Activated T-cell treated with anti-CD3 and anti-CD28 coated beads, Interleukin-2, amount 50 U/mL, for 72 hours (primary cell): ENCODE results near the gene PCIF1. TPM values are rescaled to one million over a fixed set of nuclear protein-coding genes. Genes with fewer than 3 reads are reported as not detected.

Experiments used
- ATAC-seq, 2 donors: fragments of 150-1000 bp; cut with Tn5 transposase; replicated peaks in 1 of 2; 2 replicates each; pipeline ENCODE4 v1.10.0; 2021; ENCODE audit warnings: moderate library complexity in 2 of 2, mild to moderate bottlenecking in 1 of 2
- DNase-seq, 2 donors: peaks; one replicate each; pipeline ENCODE4 v3.0.0; 2021 to 2022; ENCODE audit warnings: mixed read lengths in 1 of 2
- H3K27ac Mint-ChIP-seq: one replicate; pipeline ENCODE4 v1.8.0; 2022; ENCODE audit warnings: mild to moderate bottlenecking, moderate library complexity, mixed read lengths
- H3K27me3 Mint-ChIP-seq: one replicate; pipeline ENCODE4 v1.8.0; 2022; ENCODE audit warnings: low read depth, mixed read lengths
- H3K36me3 Mint-ChIP-seq, 2 donors: one replicate each; pipeline ENCODE4 v1.8.0; 2022; ENCODE audit warnings: mixed read lengths in 2 of 2, mild to moderate bottlenecking in 1 of 2; ENCODE audit not compliant: insufficient read depth in 2 of 2
- H3K4me1 Mint-ChIP-seq: one replicate; pipeline ENCODE4 v1.8.0; 2022; ENCODE audit warnings: low read depth, mixed read lengths
- H3K4me3 Mint-ChIP-seq, 2 donors: one replicate each; pipeline ENCODE4 v1.8.0; 2022; ENCODE audit warnings: mild to moderate bottlenecking in 2 of 2, mixed read lengths in 2 of 2, moderate library complexity in 2 of 2
- H3K9me3 Mint-ChIP-seq, 2 donors: one replicate each; pipeline ENCODE4 v1.8.0; 2022; ENCODE audit warnings: mixed read lengths in 2 of 2
- total RNA-seq, 2 donors: library from RNA; stranded (reverse); gene quantifications; one replicate each; pipeline ENCODE4 v1.2.3, GENCODE V29; 2022

The PCIF1 gene
- total RNA-seq: 10 to 100 TPM; 38.7 to 42.0 TPM

DNA sequence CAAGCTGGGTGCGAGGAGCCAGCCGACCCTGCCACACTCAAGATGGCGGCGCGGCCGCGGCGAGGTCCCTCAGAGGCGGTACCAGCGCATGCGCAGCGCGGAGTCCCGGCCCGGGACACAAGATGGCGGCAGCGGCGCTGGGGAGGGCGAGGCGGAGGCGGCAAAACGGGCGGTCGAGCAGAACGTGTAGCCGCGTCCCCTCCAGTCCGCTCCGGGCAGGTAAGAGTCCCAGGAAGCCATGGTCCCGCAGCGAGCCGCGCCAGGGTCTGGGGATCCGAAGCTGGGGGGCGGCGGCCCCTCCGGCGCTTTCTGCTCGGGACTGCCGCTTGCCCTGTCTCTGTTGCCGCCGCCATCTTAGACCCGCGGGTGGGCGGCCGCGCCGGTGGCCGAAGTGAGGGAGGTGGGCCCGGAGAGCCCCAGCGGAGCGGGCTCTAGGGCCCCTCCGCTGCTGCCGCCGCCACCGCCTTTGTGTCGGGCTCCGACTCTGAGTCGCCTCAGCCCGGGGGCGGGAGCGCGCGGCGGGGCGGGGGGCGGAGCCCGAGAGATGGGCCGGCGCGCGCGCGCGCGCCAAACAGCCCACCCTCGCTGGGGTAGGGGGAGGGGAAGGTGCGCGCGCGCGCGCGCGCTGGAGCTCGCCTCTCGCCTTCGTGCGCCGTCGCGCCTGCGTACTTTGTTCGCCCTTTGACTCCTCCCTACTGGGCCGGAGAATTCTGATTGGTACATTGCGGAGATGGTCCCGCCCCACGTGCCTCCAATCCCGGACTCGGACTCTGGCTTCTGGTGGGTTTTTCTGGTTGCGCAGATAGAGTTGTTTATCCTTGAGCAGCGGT is at the start of gene PCIF1:
TSS of gene PCIF1 (plus strand) at position 98 of the 830 bp plus-strand sequence. CDS start 4,317 bp downstream, outside the sequence.
- DNase-seq (peak; percentile 98 to 99), ATAC-seq (peak; percentile 81 to 84)
- peak within 1 kb of the TSS; percentile 99 for H3K4me3 Mint-ChIP-seq
- peaks cover 6 to 17% of the 10 kb centered on the region in 2 donors for H3K36me3 Mint-ChIP-seq
- no peaks in the 10 kb centered on the region for H3K27me3 Mint-ChIP-seq
- H3K27ac Mint-ChIP-seq: peak within 1 kb of the TSS; percentile 98
- H3K4me1 Mint-ChIP-seq: peaks cover 34% of the 10 kb centered on the region
- H3K9me3 Mint-ChIP-seq: no peaks in the 10 kb centered on the region

DNA sequence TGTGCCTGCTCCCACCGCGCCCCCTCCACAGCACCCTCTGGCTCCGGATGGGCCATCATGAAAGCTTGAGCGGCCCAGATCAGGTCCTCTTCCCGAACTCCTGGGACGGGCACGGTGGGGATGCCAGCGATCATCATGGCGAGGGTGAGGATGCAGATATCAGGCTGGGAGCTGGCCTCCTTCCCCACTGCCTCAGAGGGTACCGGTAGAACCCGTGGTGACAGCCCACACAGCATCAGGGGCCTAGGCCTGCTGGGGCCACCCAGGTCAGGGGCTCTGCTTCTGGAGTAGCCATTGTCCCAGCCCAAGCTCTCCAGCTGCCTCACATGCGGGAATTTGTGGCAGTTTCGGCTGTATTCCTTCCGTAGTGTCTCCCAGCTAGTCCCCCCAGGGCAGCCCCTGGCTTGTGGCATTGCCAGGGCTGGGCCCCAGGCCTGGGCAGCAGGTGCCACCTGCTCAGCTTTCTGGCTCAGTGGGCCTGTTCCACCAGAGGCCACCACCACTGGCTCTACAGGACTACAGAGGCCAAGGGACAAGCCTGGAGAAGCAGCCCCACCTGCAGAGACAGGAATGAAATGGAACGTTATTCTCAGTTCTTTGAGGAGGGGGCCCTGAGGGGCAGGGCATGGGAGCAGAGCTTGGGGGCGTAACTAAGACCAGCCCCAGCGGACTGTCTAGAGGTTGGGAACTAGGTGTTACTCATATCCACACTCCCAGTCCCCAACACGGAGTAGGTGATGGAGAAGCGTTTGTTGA is 47.7 kb upstream of the PCIF1 start:
- no peak for DNase-seq
- no peak for ATAC-seq
- Mint-ChIP-seq H3K4me1 (peaks cover 49% of the 10 kb centered on the region), H3K4me3 (peak overlapping the region in 1 of 2 donors; percentile 31), H3K9me3 (no peaks in the 10 kb centered on the region), H3K27ac (no peak overlapping the region), H3K36me3 (peaks cover 2 to 3% of the 10 kb centered on the region in 2 donors), H3K27me3 (no peaks in the 10 kb centered on the region)

DNA sequence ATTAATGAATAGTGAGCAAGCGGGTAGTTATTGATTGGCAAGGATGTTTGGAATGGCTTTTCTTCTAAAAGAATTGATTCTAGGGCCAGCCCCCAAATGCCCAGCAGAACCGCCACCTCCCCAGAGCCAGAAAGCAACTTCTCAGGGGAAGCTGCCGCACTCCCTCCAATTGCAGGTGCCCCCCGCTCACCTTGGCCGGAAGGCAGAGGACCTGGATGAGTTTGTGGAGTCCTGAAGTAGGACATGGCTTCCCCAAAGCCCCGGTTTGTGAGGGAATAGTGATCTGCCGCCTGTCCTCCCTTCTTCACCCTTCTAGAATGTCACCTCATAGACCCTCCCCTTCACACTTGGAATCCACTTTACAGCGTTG is 47.2 kb upstream of the PCIF1 start, which contains the start of gene SPATA25:
TSS of gene SPATA25 (minus strand) at position 277 of the 370 bp plus-strand sequence. CDS start at position 245, 32 bp downstream.
- Mint-ChIP-seq H3K27me3 (no peaks in the 10 kb centered on the region), H3K27ac (no peak within 1 kb of the TSS), H3K9me3 (no peaks in the 10 kb centered on the region), H3K4me1 (peaks cover 49% of the 10 kb centered on the region), H3K4me3 (peak within 1 kb of the TSS in 1 of 2 donors; percentile 31), H3K36me3 (peaks cover 2 to 3% of the 10 kb centered on the region in 2 donors)
- DNase-seq (no peak), ATAC-seq (no peak)

DNA sequence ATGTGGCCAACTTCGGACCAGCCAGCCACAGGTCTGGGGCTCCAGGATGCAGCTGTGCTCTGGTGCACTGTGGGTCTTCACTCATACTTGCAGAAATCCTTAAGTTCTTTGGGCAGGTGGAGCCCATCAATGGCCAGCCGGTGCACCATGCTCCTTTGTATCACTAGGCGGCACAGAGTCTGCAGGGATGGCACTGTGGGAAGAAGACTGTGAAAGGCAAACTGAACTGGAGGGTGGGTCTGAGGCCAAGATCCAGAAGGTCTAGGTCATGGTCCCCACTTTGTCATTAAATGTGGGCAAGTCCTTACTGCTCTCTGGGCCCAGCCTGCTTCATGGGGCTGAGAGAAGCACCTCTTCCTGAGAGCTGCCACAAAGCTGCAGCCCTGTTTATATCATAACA is 45.8 kb upstream of the PCIF1 start:
- DNase-seq: no peak
- Mint-ChIP-seq H3K4me3 (no peak overlapping the region), H3K27ac (no peak overlapping the region)

DNA sequence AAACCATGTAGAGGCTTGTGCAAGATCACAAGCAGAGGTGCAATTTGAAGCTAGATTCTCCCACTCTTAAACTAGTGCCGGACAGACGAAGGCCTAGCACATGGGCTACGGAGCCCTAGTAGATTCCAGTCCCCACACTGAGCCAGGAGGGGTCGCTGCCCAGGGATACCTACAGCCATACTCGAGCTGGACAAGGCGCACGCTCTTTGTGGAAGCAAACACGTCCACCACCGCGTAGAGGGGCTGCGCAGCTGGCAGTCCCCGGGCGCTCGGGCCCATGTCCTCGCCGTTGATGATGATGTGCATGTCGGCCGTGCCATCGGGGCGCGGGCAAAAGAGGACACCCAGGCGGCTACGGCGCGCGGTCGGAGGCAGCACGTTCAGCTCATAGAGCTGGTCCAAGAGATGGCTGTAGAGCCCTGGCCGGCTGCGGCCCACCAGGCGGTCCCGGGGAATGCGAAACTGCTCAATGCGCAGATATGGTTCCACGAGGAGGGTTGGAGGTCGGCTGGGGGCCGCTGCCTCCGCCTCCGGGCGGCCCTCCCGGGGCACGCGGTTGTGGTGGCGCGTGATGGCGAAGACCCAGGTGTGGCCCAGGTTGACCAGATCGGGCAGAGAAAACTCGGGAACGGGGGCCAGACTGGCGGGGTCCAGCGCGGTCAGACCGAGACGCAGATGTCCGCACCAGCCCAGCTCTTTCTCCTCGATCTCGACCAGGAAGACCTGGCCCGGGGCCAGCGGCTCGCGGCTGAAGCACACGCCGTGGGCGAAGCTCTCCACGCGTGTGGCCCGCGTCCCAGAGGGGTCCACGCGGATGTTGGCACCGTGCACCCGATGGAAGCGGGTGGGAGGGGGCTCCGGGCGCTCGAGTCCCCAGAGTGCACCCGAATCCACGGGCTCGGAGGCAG is 44.2 kb upstream of the PCIF1 start:
- Mint-ChIP-seq H3K27me3 (no peaks in the 10 kb centered on the region), H3K4me3 (peak overlapping the region; percentile 94), H3K4me1 (peaks cover 29% of the 10 kb centered on the region), H3K36me3 (peaks cover 0 to 2% of the 10 kb centered on the region in 2 donors), H3K27ac (peak overlapping the region; percentile 82), H3K9me3 (no peaks in the 10 kb centered on the region)
- ATAC-seq (peak; percentile 53 to 63), DNase-seq (peak; percentile 66 to 67)

More for the DNA sequence above, 45.8 kb upstream of the PCIF1 start:
- Mint-ChIP-seq H3K27me3 (no peaks in the 10 kb centered on the region), H3K4me1 (peaks cover 42% of the 10 kb centered on the region), H3K9me3 (no peaks in the 10 kb centered on the region), H3K36me3 (peaks cover 0 to 3% of the 10 kb centered on the region in 2 donors)
- ATAC-seq: no peak

DNA sequence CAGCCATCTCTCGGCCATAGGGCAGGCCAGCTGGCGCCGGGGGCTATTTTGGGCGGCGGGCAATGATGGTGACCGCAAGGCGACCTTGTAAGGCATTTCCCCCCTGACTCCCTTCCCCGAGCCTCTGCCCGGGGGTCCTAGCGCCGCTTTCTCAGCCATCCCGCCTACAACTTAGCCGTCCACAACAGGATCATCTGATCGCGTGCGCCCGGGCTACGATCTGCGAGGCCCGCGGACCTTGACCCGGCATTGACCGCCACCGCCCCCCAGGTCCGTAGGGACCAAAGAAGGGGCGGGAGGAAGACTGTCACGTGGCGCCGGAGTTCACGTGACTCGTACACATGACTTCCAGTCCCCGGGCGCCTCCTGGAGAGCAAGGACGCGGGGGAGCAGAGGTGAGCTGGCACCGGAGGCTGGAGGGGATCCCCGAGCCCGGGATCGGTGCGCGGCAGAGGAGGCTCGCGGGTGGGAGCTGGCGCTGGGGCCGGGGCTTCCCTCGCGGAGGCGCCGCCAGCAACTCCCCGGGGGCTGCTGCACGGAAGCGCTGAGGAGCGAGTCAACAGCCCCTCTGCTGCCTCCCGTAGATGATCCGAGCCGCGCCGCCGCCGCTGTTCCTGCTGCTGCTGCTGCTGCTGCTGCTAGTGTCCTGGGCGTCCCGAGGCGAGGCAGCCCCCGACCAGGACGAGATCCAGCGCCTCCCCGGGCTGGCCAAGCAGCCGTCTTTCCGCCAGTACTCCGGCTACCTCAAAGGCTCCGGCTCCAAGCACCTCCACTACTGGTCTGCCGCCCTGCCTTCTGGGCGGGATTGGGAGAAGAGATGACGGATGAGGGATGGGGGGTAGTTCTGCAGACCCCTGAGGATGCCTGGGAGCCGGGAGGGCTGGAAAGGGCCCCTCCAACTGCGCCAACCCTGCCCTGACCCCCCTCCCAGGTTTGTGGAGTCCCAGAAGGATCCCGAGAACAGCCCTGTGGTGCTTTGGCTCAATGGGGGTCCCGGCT is 43.2 kb upstream of the PCIF1 start, which contains the start of the genes CTSA and NEURL2:
TSS of gene CTSA (plus strand) at position 351 of the 999 bp plus-strand sequence. CDS start at position 585, 234 bp downstream.
TSS of gene NEURL2 (minus strand) at position 224 of the 999 bp plus-strand sequence. CDS start at position 7, 217 bp downstream.
- H3K4me1 Mint-ChIP-seq: peaks cover 22% of the 10 kb centered on the region
- peak; percentile 84 for ATAC-seq
- no peaks in the 10 kb centered on the region for H3K27me3 Mint-ChIP-seq
- H3K4me3 Mint-ChIP-seq: peak within 1 kb of the TSS; percentile 94
- no peaks in the 10 kb centered on the region for H3K9me3 Mint-ChIP-seq
- peak within 1 kb of the TSS; percentile 82 for H3K27ac Mint-ChIP-seq
- peak; percentile 87 to 92 for DNase-seq
- H3K36me3 Mint-ChIP-seq: peaks cover 0 to 2% of the 10 kb centered on the region in 2 donors

DNA sequence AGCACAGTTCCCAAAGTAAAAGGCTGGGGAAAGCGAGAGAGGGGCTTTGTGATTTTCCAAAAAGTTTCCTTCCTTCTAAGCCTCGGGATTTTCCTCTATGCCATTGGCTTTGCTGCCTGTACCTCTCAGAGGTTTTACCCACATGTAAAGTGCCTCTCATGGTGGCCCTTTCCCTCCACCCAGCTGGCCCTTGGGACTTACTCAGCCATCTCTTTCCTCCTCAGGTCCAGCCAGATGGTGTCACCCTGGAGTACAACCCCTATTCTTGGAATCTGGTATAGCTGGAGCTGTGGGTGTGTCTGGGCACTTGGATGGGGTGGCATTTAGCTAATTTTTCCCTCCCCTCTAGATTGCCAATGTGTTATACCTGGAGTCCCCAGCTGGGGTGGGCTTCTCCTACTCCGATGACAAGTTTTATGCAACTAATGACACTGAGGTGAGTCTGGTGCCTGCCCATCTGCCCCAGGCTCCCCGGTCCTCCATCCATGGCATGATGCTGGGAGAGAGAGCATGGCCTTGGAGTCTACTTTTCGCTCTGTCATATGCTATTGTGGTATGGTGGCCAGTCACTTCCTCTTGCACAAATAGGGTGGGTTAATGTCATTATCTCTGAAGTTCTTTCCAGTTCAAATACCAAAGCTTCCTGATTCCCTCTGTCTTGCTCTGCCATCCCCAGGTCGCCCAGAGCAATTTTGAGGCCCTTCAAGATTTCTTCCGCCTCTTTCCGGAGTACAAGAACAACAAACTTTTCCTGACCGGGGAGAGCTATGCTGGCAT is 42.2 kb upstream of the PCIF1 start:
- Mint-ChIP-seq H3K36me3 (peaks cover 0 to 2% of the 10 kb centered on the region in 2 donors), H3K9me3 (no peaks in the 10 kb centered on the region), H3K27ac (peak overlapping the region; percentile 30), H3K27me3 (no peaks in the 10 kb centered on the region), H3K4me3 (peak overlapping the region; percentile 94), H3K4me1 (peaks cover 22% of the 10 kb centered on the region)
- DNase-seq (no peak), ATAC-seq (no peak)

DNA sequence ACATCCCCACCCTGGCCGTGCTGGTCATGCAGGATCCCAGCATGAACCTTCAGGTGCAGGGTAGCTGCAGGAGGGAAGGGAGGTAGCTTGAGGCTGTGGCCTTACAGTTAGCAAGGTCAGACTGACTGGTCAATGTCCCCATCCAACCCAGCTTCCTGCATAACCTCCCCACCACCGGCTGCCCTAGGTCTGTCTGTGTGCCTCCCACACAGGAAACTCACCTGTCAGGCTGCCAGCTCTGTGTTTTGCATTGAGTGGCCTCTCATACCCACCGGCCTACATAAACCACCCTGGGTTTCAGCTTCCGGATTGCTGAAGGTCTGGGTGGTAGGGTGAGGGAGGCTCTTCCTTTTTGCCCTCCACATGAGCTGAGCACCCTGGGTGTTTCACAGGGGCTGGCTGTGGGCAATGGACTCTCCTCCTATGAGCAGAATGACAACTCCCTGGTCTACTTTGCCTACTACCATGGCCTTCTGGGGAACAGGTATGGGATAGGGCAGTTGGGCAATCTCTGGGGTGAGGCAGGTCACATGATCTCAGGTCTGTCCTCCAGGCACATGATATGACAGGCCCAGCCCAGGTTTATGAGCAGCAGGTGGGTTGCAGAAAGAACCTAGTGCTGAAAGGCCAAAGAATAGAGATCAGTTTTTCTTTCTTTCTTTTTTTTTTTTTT is 41.5 kb upstream of the PCIF1 start:
- H3K27ac Mint-ChIP-seq: peak overlapping the region; percentile 30

DNA sequence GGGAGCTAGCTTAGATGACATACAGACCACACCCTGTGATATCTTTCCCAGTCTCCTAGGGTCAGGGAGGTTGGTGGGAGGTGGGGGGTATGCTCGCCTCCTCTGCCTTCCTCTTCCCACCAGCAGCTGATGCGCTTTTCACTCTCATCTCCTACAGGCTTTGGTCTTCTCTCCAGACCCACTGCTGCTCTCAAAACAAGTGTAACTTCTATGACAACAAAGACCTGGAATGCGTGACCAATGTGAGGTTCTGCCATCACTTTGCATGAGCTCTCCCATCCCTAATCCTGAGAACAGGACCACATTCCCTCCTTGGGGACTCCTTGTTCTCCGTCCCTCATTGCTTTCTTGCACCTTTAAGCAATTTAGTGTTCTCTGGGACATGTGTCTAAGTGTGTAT is 40.7 kb upstream of the PCIF1 start:
- no peaks in the 10 kb centered on the region for H3K27me3 Mint-ChIP-seq
- peaks cover 22% of the 10 kb centered on the region for H3K4me1 Mint-ChIP-seq
- H3K9me3 Mint-ChIP-seq: no peaks in the 10 kb centered on the region
- ATAC-seq: no peak
- DNase-seq: no peak
- H3K36me3 Mint-ChIP-seq: peaks cover 0 to 2% of the 10 kb centered on the region in 2 donors
- no peak overlapping the region for H3K27ac Mint-ChIP-seq
- peak overlapping the region in 1 of 2 donors; percentile 13 for H3K4me3 Mint-ChIP-seq

More for the DNA sequence above, 41.5 kb upstream of the PCIF1 start:
- Mint-ChIP-seq H3K9me3 (no peaks in the 10 kb centered on the region), H3K27me3 (no peaks in the 10 kb centered on the region), H3K36me3 (peaks cover 0 to 2% of the 10 kb centered on the region in 2 donors), H3K4me3 (peak overlapping the region; percentile 94), H3K4me1 (peaks cover 22% of the 10 kb centered on the region)
- ATAC-seq (peak; percentile 34 to 47), DNase-seq (peak; percentile 37 to 54)

DNA sequence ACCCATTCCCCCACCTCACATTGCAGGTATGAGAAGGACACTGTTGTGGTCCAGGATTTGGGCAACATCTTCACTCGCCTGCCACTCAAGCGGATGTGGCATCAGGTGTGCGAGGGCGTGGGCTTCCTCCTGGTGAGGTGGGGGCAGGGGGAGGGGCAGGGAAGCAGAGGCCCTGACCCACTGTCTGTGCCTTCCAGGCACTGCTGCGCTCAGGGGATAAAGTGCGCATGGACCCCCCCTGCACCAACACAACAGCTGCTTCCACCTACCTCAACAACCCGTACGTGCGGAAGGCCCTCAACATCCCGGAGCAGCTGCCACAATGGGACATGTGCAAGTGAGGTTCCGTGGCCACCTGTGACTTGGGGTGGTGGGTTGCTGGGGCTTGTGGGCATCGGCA is 39.7 kb upstream of the PCIF1 start:
- no peak overlapping the region for H3K27ac Mint-ChIP-seq
- no peak for ATAC-seq

More for the DNA sequence above, 39.7 kb upstream of the PCIF1 start:
- Mint-ChIP-seq H3K27me3 (no peaks in the 10 kb centered on the region), H3K36me3 (peaks cover 0 to 2% of the 10 kb centered on the region in 2 donors), H3K4me3 (no peak overlapping the region), H3K4me1 (peaks cover 18% of the 10 kb centered on the region), H3K9me3 (no peaks in the 10 kb centered on the region)
- DNase-seq: no peak
